ENCODE data around the gene PDE3B. TPM values are rescaled to one million over a fixed set of nuclear protein-coding genes. Genes with fewer than 3 reads are reported as not detected.

The PDE3B gene
- polyA plus RNA-seq, 1 donor (not counting 4 experiments of a cell fraction or from before 2014, with no cell fraction given) = 0.01 TPM

DNA sequence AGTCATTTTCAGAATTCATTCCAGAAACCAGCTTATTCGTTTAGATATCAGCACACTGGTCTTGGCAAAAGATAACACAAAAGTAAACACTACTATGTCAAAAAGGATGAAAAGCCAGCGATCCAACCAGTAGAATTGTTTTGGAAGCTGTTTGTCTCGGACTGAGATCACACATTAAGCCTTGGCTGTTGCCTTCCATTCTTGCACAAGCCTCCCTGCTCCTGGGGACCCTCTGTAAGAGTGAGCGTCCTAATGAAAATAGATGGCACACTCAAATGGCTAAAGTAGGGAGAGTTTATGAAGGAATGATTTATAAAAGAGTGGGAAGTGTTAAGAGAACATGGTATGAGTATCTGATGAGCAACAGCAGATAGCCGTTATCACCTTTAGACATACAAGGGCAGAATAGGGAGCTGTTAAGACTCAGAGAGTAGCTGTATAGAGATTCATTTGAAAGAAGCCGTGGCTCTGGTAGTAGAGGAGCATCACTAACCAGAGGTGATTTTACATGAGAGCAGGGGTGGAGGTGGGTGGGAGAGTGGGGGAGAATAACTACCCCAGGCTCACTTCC, 25.2 kb downstream of the PDE3B start:
- no peaks in the 10 kb centered on the region for H3K9me1 ChIP-seq (ENCODE audit: control insufficient read depth, extremely low read depth, insufficient read depth, low read length)
- no peaks in the 10 kb centered on the region for H3K79me2 ChIP-seq (ENCODE audit: control insufficient read depth, insufficient read depth, low read length)
- DNase-seq (ENCODE audit: low read depth, low spot score) (no peak), FAIRE-seq (no peak)
- no peak overlapping the region for H3K9ac ChIP-seq (ENCODE audit: control insufficient read depth, extremely low read depth, insufficient read depth, low read length)
- H2AFZ ChIP-seq (ENCODE audit: control insufficient read depth, low read length) = no peak overlapping the region
- no peaks in the 10 kb centered on the region for H3K9me3 ChIP-seq (ENCODE audit: control insufficient read depth, low read depth, low read length)
- H3K36me3 ChIP-seq (ENCODE audit: control insufficient read depth in 2 of 2, extremely low read depth in 1 of 2, insufficient read depth in 2 of 2, low read length in 2 of 2) = no peaks in the 10 kb centered on the region
- no peaks in the 10 kb centered on the region for H3K27me3 ChIP-seq (ENCODE audit: control insufficient read depth, extremely low read depth, insufficient read depth, low read length)
- H3K27ac ChIP-seq (ENCODE audit: control insufficient read depth, insufficient read depth, low read length) = no peak overlapping the region
- dilution Hi-C loops (cut with MboI; ENCODE audit: extremely low pct_ligation_motif_present, low sequenced_read_pairs) = no loop called here
- no peak overlapping the region for H3K4me3 ChIP-seq (ENCODE audit: control insufficient read depth in 2 of 3, extremely low read depth in 1 of 3, insufficient read depth in 2 of 3, low read depth in 1 of 3, low read length in 3 of 3)
- no peak overlapping the region for H3K4me2 ChIP-seq (ENCODE audit: control insufficient read depth, extremely low read depth, insufficient read depth, low read depth, low read length)
- no peak for TF ChIP-seq CTCF (optimal IDR thresholded peaks at IDR 0.05 in 1 of 3, IDR thresholded peaks at IDR 0.05 in 1 of 3, conservative IDR thresholded peaks at IDR 0.05 in 1 of 3; ENCODE audit: extremely low read depth in 1 of 3, insufficient read depth in 2 of 3, low read length in 3 of 3)
- TF ChIP-seq EZH2 (IDR thresholded peaks at IDR 0.05; ENCODE audit: low read length) = no peak
- H4K20me1 ChIP-seq (ENCODE audit: control insufficient read depth, extremely low read depth, insufficient read depth, low read length) = no peaks in the 10 kb centered on the region
- peaks cover 6% of the 10 kb centered on the region for H3K4me1 ChIP-seq (ENCODE audit: control insufficient read depth, extremely low read depth, insufficient read depth, low read length)

GRCh38 chr11:14669499-14669898, 25.9 kb downstream of the PDE3B start:
- dilution Hi-C loops (cut with MboI; ENCODE audit: extremely low pct_ligation_motif_present, low sequenced_read_pairs) = no loop called here
- no peak overlapping the region for H3K4me3 ChIP-seq (ENCODE audit: control insufficient read depth in 2 of 3, extremely low read depth in 1 of 3, insufficient read depth in 2 of 3, low read depth in 1 of 3, low read length in 3 of 3)
- H4K20me1 ChIP-seq (ENCODE audit: control insufficient read depth, extremely low read depth, insufficient read depth, low read length) = no peaks in the 10 kb centered on the region
- H3K4me2 ChIP-seq (ENCODE audit: control insufficient read depth, extremely low read depth, insufficient read depth, low read depth, low read length) = no peak overlapping the region
- no peaks in the 10 kb centered on the region for H3K79me2 ChIP-seq (ENCODE audit: control insufficient read depth, insufficient read depth, low read length)
- H3K9me1 ChIP-seq (ENCODE audit: control insufficient read depth, extremely low read depth, insufficient read depth, low read length) = no peaks in the 10 kb centered on the region
- no peaks in the 10 kb centered on the region for H3K9me3 ChIP-seq (ENCODE audit: control insufficient read depth, low read depth, low read length)
- no peak overlapping the region for H2AFZ ChIP-seq (ENCODE audit: control insufficient read depth, low read length)
- H3K27me3 ChIP-seq (ENCODE audit: control insufficient read depth, extremely low read depth, insufficient read depth, low read length) = no peaks in the 10 kb centered on the region
- DNase-seq (ENCODE audit: low read depth, low spot score) (no peak), FAIRE-seq (no peak)
- no peak for TF ChIP-seq CTCF (optimal IDR thresholded peaks at IDR 0.05 in 1 of 3, IDR thresholded peaks at IDR 0.05 in 1 of 3, conservative IDR thresholded peaks at IDR 0.05 in 1 of 3; ENCODE audit: extremely low read depth in 1 of 3, insufficient read depth in 2 of 3, low read length in 3 of 3)
- TF ChIP-seq EZH2 (IDR thresholded peaks at IDR 0.05; ENCODE audit: low read length) = no peak
- no peak overlapping the region for H3K27ac ChIP-seq (ENCODE audit: control insufficient read depth, insufficient read depth, low read length)
- H3K4me1 ChIP-seq (ENCODE audit: control insufficient read depth, extremely low read depth, insufficient read depth, low read length) = peaks cover 6% of the 10 kb centered on the region
- H3K36me3 ChIP-seq (ENCODE audit: control insufficient read depth in 2 of 2, extremely low read depth in 1 of 2, insufficient read depth in 2 of 2, low read length in 2 of 2) = no peaks in the 10 kb centered on the region
- no peak overlapping the region for H3K9ac ChIP-seq (ENCODE audit: control insufficient read depth, extremely low read depth, insufficient read depth, low read length)

Measured in keratinocyte (primary cell).